ENCODE measurements around the gene RPP30. TPM values are rescaled to one million over a fixed set of nuclear protein-coding genes. Genes with fewer than 3 reads are reported as not detected.

Gene RPP30
- total RNA-seq, 2 donors from 2014 or later: 28.2 to 28.6 TPM

DNA sequence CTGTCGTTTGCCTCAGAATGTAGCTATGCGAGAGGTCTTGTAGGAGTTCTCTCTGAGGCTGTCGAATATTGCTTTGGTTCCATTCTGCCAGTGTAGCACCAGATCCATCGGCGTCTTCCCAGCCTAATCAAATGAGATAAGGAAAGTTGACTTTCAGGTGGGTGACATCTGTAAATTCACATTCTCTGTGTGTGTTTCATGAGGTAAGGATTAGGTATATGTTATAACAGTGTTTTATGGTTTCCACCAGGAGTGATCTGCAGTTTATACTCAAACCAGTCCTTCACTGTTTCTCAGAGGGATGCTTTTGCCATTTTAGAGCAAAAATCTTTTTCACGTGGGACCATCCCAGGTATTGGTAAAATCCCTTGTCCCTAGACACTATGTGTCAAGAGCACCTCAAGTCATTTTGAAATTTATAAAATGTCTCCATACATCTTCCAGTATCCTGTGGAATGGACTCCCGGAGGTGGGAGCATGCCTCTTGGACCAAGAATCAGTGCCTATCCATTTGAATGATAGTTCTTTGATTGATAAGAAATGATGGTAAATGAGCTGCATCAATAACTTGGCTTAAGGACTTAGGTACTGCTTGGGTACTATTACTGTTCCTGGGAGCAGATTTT is 41.2 kb downstream of the RPP30 start:
- intact Hi-C loops (cut with DNase I): loop anchor here (10.0 kb wide), 2 partner anchors 252 to 342 kb away; no protein-coding TSS in a partner anchor
- no peak for DNase-seq (ENCODE audit: low spot score)

GRCh38 chr10:90913774-90914420 is 42.1 kb downstream of the RPP30 start:
- intact Hi-C loops (cut with DNase I): loop anchor here (10.0 kb wide), 2 partner anchors 251 to 341 kb away; no protein-coding TSS in a partner anchor

GRCh38 chr10:90914992-90915765 is 43.4 kb downstream of the RPP30 start:
- DNase-seq (ENCODE audit: low spot score): no peak
- intact Hi-C loops (cut with DNase I): loop anchor here (5.0 to 10.0 kb wide), 3 partner anchors 250 to 340 kb away; no protein-coding TSS in a partner anchor

More at GRCh38 chr10:90913774-90914420, 42.1 kb downstream of the RPP30 start:
- no peak for DNase-seq (ENCODE audit: low spot score)

- intact Hi-C loops (cut with DNase I): loop anchor here (5.0 to 10.0 kb wide), 3 partner anchors 249 to 339 kb away; no protein-coding TSS in a partner anchor
Observed at GRCh38 chr10:90915766-90916075, 43.9 kb downstream of the RPP30 start.

DNA sequence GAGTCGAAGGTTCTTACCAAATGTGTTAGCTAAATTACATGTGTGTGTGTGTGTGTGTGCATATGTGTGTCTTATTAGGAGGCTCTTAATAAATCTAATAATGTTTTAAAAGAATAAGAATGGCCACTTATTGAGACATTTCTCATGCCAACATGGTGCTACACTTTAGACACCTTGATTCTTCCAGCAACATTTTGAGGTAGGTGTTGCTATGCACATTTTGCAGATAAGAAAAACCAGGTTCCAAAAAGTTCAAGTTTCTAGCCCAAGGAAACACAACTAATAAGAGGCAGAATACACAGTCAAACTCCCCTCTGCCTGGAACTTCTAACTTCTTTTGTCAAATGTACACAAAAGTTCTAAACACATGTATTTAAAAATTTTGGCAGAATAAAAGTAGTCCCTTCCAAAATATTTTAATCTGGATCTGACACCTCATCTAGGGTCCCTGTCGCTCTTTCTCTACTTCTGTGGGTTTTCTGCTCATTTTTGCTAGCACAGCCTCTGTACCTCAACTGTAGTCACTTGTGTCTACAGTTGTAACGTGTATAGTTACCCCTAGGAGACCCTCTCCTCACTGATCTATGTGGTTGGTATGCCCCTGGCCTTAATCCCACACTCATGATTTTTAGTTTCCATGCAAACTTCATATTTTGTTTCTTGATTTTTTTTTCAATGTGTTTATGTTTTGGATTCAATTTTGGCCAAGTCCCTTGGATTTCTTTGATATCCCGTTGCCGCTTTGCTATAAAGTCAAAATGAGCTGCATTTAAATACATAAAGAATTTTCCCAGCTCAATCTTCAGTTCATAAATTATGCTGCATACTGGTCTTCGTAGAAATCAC is 44.8 kb downstream of the RPP30 start:
- intact Hi-C loops (cut with DNase I): loop anchor here (5.0 to 10.0 kb wide), 3 partner anchors 248 to 338 kb away; no protein-coding TSS in a partner anchor
- DNase-seq (ENCODE audit: low spot score): no peak

More at GRCh38 chr10:90915766-90916075, 43.9 kb downstream of the RPP30 start:
- DNase-seq (ENCODE audit: low spot score): no peak

DNA sequence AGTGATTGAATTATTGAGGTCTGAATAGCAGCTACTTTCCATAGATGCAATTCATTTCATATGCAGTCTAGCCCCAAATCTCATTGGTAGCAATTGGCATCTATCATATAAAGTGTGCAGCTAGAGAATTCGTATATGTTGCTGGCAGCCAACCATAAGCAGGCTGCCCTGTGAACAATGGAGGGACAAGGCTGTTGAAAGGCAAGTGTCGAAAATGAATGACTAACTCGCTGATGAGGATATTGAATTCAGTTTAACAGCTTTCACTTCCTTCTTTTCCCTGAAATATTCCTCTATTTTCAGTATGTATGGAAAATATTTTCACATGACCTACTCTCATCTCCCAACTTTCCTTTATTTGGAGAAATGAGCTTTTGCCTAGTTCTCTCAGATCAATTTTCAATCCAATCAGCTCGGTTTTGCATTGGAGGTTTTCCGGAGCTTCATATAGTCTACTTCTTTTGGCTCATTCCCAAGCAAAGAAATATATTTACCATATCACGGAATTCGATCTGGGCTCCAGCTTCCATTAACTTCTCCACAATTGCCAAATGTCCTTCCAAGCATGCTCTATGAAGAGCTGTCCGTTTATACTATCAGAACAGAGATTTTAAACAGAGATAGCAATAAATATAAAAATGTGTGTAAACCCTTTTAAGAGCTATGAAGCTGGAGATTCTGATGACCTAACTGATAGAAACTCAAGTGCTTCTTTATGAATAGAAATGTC is 45.6 kb downstream of the RPP30 start:
- intact Hi-C loops (cut with DNase I): loop anchor here (5.0 to 10.0 kb wide), 3 partner anchors 247 to 337 kb away; no protein-coding TSS in a partner anchor
- DNase-seq (ENCODE audit: low spot score): no peak

DNA sequence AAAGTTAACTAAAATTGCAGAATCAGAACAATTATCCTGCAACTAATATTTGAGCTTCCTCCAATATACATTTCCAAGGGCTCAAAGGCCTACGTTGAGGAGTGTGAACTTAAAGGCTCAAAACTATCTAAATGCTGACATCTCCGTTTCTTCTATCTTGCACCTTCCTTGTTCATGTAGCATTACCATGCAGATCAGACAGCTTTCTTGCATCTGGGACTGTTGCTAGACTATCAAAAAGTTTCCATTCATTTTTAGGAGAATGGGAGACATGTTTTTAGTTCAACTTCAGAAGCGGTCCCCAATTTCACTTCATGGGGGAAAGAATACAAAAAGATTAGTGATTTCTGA is 46.2 kb downstream of the RPP30 start:
- DNase-seq (ENCODE audit: low spot score): no peak
- intact Hi-C loops (cut with DNase I): loop anchor here (5.0 to 10.0 kb wide), 3 partner anchors 247 to 337 kb away; no protein-coding TSS in a partner anchor

GRCh38 chr10:90919683-90920574 is 48.2 kb downstream of the RPP30 start:
- intact Hi-C loops (cut with DNase I): loop anchor here (5.0 to 10.0 kb wide), 5 partner anchors 47 to 335 kb away; no protein-coding TSS in a partner anchor

GRCh38 chr10:90920986-90921666 is 49.4 kb downstream of the RPP30 start, which contains the start of gene ANKRD1:
TSS of gene ANKRD1 (minus strand) at chr10:90921087. CDS start at chr10:90921027, 60 bp downstream.
- intact Hi-C loops (cut with DNase I): loop anchor here in 1 of 2 donors (5.0 to 10.0 kb wide), 2 partner anchors 46 to 114 kb away; no protein-coding TSS in a partner anchor
- DNase-seq (ENCODE audit: low spot score): no peak

More at GRCh38 chr10:90919683-90920574, 48.2 kb downstream of the RPP30 start:
- no peak for DNase-seq (ENCODE audit: low spot score)

DNA sequence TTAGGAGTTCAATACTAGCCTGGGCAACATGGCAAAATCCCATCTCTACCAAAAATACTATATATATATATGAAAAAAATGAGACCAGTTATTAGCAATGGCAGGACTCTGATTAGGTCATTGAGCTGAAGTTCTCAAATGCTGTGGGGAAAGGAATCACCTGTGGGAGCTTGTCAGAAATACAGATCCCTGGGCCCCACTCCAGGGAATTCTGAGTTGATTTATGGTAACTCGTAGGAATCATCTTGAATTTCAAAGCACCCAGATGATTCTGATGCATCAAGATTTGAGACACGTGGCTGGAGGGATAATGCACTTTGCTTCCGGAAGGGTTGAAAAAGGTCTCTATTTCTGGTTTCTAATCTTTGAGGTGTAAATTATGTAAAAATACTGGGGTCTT is 50.1 kb downstream of the RPP30 start:
- intact Hi-C loops (cut with DNase I): loop anchor here in 1 of 2 donors (5.0 to 10.0 kb wide), 2 partner anchors 45 to 113 kb away; no protein-coding TSS in a partner anchor
- no peak for DNase-seq (ENCODE audit: low spot score)

DNA sequence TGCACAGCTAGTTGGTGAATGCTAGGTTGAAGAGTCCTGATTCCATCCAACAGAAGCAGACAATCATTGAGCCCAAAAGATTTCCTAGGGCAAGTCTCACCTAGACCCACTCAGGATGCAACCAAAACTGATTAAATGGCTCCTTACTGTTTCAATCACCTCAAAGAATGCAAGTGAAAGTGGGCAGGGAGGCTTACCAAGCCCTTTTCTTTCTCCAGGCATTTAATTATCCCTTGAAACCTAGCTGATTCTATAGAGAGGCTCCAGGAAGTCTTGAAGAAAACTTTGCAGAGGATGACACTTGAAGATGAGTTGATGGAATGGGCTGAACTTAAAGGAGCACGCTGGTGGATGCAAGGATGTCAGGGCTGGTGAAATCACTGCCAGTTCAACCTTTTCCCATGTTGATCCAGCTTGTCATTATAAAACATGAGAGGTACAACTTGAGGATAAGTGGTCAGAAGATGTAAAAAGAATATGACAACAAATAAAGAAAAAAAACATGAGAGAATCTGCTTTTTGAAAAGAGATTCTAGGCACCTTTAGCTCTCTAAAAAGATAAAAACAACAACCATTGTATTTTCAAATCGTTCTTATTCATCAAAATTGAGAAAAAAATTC is 51.4 kb downstream of the RPP30 start:
- intact Hi-C loops (cut with DNase I): loop anchor here in 1 of 2 donors (5.0 to 10.0 kb wide), 2 partner anchors 44 to 112 kb away; no protein-coding TSS in a partner anchor
- DNase-seq (ENCODE audit: low spot score): no peak

- intact Hi-C loops (cut with DNase I): loop anchor here in 1 of 2 donors (5.0 to 10.0 kb wide), 2 partner anchors 43 to 110 kb away; no protein-coding TSS in a partner anchor
- no peak for DNase-seq (ENCODE audit: low spot score)
Observed at GRCh38 chr10:90924552-90924951, 52.8 kb downstream of the RPP30 start.

DNA sequence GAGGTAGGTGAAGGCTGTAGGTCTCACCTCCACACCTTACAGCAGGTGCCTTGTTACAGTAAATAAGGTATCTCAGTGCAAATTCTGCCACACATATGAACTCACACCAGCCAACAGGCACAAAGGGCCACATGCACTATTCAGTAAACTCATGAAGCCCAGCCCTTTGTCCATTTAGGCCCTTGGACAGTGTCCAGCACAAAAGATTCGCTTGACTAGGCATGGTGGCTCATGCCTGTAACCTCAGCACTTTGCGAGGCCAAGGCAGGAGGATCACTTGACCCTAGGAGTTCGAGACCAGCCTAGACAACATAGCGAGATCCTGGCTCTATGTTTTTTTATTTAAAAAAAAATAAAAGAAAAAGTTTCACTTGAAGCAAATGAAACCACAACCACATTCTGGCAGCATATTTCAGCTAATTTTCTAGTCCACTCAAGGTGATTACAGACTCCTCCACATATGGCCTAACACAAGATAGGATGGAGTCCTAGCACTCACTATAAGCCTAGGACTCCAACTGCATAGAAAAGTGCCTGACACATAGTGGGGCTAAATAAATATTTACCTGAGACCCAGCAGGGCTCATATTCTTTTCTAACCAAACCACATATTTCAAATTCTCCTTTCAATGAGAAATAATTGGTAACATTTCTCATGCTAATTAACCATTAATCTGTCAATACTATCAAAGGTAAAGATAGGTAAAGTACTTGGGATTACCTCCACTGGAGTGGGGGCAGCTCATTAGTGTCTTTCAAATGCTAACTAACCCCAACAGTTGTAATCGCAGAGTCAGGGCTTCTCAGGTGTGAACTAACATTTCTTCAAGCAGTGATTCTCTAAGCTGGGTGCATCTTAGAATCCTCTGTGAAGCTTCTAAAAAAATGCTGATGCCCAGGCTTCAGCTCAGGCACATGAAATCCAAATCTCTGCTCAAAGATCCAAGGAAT is 53.6 kb downstream of the RPP30 start:
- intact Hi-C loops (cut with DNase I): loop anchor here in 1 of 2 donors (10.0 kb wide), 1 partner anchor 109 kb away; no protein-coding TSS in a partner anchor
- DNase-seq (ENCODE audit: low spot score): no peak

DNA sequence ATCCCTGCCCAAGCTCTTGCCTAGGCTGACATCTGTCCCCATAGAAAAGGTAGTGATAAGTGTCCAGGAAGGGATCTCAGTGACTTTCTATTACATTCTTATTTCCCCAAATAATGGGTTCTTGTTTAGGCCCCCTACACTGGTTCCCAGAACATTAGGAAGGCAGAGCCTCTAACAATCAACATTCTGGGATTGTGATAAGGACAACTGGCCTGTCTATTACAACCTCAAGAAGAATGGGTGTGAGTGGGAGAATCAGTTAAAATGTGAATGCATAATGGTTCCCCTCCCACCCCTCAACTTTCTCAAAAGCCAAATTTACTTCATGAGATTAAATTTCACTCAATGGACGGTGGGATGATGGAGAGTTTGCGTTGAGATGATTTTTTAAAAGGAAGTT is 55.5 kb downstream of the RPP30 start:
- intact Hi-C loops (cut with DNase I): loop anchor here in 1 of 2 donors (10.0 kb wide), 1 partner anchor 108 kb away; no protein-coding TSS in a partner anchor
- no peak for DNase-seq (ENCODE audit: low spot score)
